ENCODE data around the gene ATG2A. TPM values are rescaled to one million over a fixed set of nuclear protein-coding genes. Genes with fewer than 3 reads are reported as not detected.

ATG2A gene
- total and polyA plus RNA-seq, 9 of the 15 experiments (the other 6 are each of a cell fraction or from before 2014, with no cell fraction given): 0.25 to 45.9 (median 5.2) TPM

DNA sequence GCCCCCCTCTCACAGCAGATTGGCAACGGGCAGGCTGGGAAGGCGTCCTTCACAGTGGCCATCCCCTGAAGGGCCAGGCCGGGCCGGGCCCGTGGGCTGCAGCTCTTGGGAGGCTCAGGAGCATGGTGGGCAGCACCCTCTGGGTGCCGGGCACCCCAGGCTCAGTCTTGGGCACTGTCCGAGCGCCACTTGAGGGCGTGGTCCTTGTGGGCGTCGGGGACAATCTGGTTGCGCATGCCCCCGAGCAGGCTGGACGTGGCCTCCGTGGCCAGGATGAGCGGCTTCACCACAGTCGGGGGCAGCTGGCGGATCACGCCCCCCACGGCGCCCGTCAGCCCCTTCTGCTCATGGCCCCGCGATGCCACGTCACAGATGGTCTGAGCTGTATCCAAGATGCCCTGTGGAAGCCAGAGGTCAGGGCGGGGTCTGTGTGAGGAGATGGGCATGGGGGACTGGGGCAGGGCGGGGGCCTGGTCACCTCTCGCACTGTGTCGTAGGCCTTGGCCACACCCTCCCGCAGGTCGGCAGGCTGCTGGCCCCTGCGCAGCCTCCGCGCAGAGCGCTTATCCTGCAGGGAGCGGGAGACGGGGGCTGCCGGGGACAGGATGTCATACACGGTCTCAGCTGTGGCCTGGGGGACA lies 22.1 kb downstream of the ATG2A start:
- 73% methylated on average over 36 of the region's 39 CpGs for WGBS (ENCODE audit: insufficient coverage, low coverage, missing lambda C conversion rate)
- POLR2A ChIA-PET: interaction anchor here (0.6 kb wide), 2 partner anchors 45 to 88 kb away, joined by 4 to 5 read pairs; no protein-coding TSS in a partner anchor
- Histone ChIP-seq H2AFZ (ENCODE audit: low read depth, low read length) (no peak overlapping the region), H3K4me1 (replicated peaks in 1 of 2; ENCODE audit: control insufficient read depth in 2 of 2, insufficient read depth in 2 of 2, low read length in 2 of 2) (peaks cover 9 to 66% of the 10 kb centered on the region in 2 experiments; a peak in 4 of 5 replicates), H3K36me3 (ENCODE audit: control insufficient read depth, insufficient read depth, low read length) (peaks cover 46% of the 10 kb centered on the region; the same call in 2 of the 3 replicates), H3K4me3 (no peak overlapping the region), H3K27me3 (ENCODE audit: control insufficient read depth in 2 of 2, insufficient read depth in 2 of 2, low read length in 2 of 2) (no peaks in the 10 kb centered on the region), H4K20me1 (replicated peaks; ENCODE audit: control insufficient read depth, insufficient read depth, low read length) (no peaks in the 10 kb centered on the region), H3K27ac (ENCODE audit: extremely low read depth, low read depth, low read length) (no peak overlapping the region), H3K9me1 (ENCODE audit: control insufficient read depth, insufficient read depth, low read length) (no peaks in the 10 kb centered on the region), H3K9me3 (replicated peaks; ENCODE audit: control insufficient read depth, insufficient read depth, low read depth, low read length) (no peaks in the 10 kb centered on the region), H3K4me2 (ENCODE audit: insufficient read depth, low read length) (no peak overlapping the region), H3K79me2 (ENCODE audit: control insufficient read depth, insufficient read depth, low read length) (no peaks in the 10 kb centered on the region), H3K9ac (ENCODE audit: insufficient read depth in 1 of 2, low read depth in 2 of 2, low read length in 2 of 2) (peak overlapping the region in 1 of 2 experiments; percentile 79; a peak in 2 of 4 replicates)
- no peak for FAIRE-seq
- in situ Hi-C loops (cut with MboI) (loop anchor here (5.0 kb wide), 2 partner anchors 48 to 108 kb away; no protein-coding TSS in a partner anchor), intact Hi-C loops (cut with micrococcal nuclease) (loop anchor here (1.0 to 5.0 kb wide), 2 partner anchors 48 to 108 kb away; no protein-coding TSS in a partner anchor)
- ATAC-seq: peak; percentile 22
- no peak for DNase-seq (ENCODE audit: extremely low read depth in 1 of 4, low spot score in 3 of 4)
- CTCF ChIA-PET (ENCODE audit: low intra/inter-chr PET ratio): interaction anchor here (0.5 to 3.4 kb wide), 4 partner anchors 16 to 208 kb away, joined by 3 to 39 read pairs (median 8); no protein-coding TSS in a partner anchor
- TSS peak; percentile 35 for BruUV-seq (replicated peaks)
- TF ChIP-seq POU5F1 (IDR thresholded peaks at IDR 0.05; ENCODE audit: borderline replicate concordance, low read depth, low read length, partially characterized antibody) (no peak), HOXB6 (CRISPR knock-in tag; IDR thresholded peaks at IDR 0.05; ENCODE audit: borderline replicate concordance) (no peak), MCM2 (IDR thresholded peaks at IDR 0.05; ENCODE audit: low read depth) (no peak), NONO (IDR thresholded peaks at IDR 0.05; ENCODE audit: low read depth in 2 of 2, low read length in 1 of 2) (no peak), NR3C1 (CRISPR knock-in tag; IDR thresholded peaks at IDR 0.05) (no peak), ZNF316 (IDR thresholded peaks at IDR 0.05) (no peak), RBM14 (IDR thresholded peaks at IDR 0.05; ENCODE audit: borderline replicate concordance, insufficient read depth, low read depth, low read length) (no peak), KAT8 (IDR thresholded peaks at IDR 0.05; ENCODE audit: low read depth) (no peak), HDAC1 (IDR thresholded peaks at IDR 0.05) (no peak), HMG20A (CRISPR knock-in tag; conservative IDR thresholded peaks at IDR 0.05) (no peak), BACH1 (tag; IDR thresholded peaks at IDR 0.05) (no peak), SREBF1 (IDR thresholded peaks at IDR 0.05; ENCODE audit: borderline replicate concordance, low read depth, low read length) (no peak), THRAP3 (IDR thresholded peaks at IDR 0.05; ENCODE audit: borderline replicate concordance) (no peak), SNIP1 (IDR thresholded peaks at IDR 0.05; ENCODE audit: low read depth) (no peak), HNRNPL (IDR thresholded peaks at IDR 0.05; ENCODE audit: low read depth, low read length) (peak; percentile 54; the same call in 1 of the 2 replicates), POLR2G (IDR thresholded peaks at IDR 0.05; ENCODE audit: low read depth, low read length) (peak; percentile 16; the same call in 1 of the 2 replicates), ZEB2 (IDR thresholded peaks at IDR 0.05) (no peak), MYNN (IDR thresholded peaks at IDR 0.05) (no peak; the same call in 1 of the 2 replicates), MYNN (CRISPR knock-in tag; IDR thresholded peaks at IDR 0.05) (no peak), MAFG (tag; conservative IDR thresholded peaks at IDR 0.05) (no peak), COPS2 (conservative IDR thresholded peaks at IDR 0.05) (no peak), RBM17 (IDR thresholded peaks at IDR 0.05; ENCODE audit: borderline replicate concordance, low read depth, low read length) (no peak), HDAC8 (tag; IDR thresholded peaks at IDR 0.05) (no peak), POLR2AphosphoS5 (IDR thresholded peaks at IDR 0.05; ENCODE audit: control insufficient read depth, insufficient read depth, low read depth, low read length) (no peak), TAF9B (IDR thresholded peaks at IDR 0.05; ENCODE audit: partially characterized antibody) (no peak)

All from K562 (cell line).